ENCODE data around the gene TENT5D.
"Not testable (repeated sequence)": the region's sequence is repeated elsewhere in the genome, so short reads cannot be mapped to it uniquely, and the experiment has no call there.

TENT5D gene

DNA sequence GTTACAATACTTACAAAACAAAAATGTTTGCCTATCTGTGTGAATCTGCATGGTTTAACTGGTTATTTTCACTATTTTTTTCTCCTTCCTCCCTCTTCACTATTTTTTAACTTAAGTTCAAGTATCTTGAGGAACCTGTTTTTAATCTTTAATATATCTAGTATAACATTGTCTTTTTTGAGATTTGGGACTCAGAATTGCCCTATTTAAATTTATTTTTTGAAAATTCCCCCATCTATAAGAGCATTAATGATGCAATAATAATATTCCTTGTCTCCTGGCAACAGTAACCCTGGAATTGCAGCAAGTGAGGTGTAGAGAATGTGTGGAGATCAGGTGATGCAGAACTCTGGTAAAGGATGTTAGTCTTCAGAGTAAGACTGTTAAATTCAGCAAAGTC, at the start of gene TENT5D:
Gene TENT5D, plus strand, starts transcription at position 301 of the 400 bp plus-strand sequence. CDS start 22,093 bp downstream, outside the sequence.
- no peak for DNase-seq

DNA sequence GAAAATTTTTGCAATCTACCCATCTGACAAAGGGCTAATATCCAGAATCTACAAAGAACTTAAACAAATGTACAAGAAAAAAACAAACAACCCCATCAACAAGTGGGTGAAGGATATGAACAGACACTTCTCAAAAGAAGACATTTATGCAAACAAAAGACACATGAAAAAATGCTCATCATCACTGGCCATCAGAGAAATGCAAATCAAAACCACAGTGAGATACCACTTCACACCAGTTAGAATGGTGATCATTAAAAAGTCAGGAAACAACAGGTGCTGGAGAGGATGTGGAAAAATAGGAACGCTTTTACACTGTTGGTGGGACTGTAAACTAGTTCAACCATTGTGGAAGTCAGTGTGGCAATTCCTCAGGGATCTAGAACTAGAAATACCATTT, 34.6 kb upstream of the TENT5D start:
- not testable (repeated sequence) for DNase-seq

DNA sequence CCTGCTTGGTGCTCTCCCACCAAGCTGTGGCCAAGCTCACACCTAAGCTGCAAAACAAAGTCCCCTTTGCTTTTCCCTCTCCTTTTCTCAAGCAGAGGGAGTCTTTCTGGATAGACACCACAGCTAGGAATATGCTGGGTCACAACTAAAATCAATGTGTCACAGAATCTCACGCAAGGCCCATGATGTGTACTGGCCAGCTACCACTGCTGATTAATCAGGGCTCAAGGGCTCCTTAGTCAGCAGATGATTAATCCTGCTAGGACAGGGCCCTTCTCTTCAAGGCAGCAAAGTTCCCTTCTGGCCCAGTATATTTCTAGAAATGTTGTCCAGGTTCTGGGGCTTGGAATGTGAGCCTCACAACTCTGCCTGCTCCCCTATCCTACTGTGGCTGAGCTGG, 32.0 kb upstream of the TENT5D start:
- no peak for DNase-seq

DNA sequence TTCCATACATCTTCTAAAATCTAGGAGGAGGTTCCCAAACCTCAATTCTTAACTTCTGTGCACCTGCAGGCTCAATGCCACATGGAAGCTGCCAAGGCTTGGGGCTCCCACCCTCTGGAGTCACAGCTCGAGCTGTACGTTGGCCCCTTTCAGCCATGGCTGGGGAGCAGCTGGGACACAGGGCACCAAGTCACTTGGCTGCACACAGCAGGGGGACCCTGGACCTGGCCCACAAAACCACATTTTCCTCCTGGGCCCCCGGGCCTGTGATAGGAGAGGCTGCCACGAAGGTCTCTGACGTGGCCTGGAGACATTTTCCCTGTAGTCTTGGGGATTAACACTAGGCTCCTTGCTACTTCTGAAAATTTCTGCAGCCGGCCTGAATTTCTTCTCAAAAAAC, 8.2 kb upstream of the TENT5D start:
- DNase-seq, result no peak

DNA sequence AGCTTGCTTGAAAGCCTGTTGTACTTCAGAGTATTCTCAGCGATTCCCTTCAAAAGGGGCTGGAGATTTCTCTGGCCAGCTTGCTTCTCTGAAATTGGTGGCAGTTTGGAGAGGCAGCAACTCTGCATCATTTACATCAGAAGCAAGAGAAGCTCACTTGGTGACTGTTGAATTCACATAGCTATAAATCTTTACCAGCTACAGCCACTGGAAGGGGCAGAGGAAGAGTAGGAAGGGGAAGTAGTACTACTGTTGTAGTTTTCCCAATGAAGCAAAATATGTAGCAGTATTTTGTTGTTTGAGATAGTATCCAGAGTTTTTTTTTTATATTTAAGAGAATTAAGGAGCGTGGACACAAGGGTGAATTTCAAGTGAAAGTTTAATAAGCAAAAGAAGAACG, 2.8 kb downstream of the TENT5D start:
- DNase-seq, result no peak

DNA sequence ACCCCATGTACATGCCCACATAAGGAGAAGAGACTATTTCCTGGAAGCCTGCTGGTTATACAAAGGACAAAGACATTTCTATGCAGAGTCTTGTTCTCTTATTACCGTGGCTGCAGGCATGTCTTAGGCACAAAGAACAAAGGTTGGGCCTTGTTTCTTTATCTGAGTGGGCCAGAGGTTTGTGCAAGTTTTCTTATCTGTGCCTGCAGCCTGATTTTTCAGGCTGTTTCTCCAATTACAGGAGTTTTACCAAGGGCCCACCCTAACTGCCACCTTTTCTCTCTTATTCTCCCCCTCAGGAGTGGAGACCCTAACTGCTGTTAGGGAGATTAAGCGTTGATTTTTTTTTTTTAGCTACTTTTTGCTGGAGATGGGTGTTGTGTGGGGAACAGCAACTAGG, 3.5 kb downstream of the TENT5D start:
- DNase-seq, result no peak

DNA sequence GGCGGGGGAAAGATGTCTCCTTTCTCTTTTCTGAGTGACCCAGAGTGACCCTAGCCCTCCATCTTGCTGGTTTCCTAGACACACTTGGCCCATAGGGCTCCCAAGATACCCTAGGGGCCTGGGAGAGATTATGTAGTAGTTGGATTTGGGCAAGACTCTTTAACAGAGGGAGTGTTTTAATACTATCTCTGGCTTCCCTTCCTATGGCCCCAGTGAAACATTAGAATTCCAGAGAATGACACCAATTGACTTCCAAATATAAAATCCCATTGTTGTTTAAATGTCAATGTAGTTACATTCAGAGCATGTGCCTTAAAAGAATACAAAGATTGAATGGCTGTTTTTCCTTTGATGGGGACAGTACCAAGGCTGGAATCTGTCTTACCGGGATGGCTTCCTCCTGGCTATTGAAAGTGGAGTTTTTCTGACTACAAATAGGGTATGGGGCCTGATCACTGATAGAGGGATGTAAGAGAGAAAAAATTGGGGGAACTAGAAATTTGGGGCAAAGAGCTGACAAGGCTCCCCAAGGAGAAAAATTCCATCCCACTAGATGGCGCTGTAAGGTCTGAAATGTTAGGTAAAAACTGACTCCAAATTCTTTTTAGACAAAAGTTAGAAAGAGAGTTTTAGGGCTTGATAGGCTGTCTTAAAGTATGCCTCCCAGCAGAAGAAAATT, 10.7 kb downstream of the TENT5D start:
- DNase-seq, result no peak

DNA sequence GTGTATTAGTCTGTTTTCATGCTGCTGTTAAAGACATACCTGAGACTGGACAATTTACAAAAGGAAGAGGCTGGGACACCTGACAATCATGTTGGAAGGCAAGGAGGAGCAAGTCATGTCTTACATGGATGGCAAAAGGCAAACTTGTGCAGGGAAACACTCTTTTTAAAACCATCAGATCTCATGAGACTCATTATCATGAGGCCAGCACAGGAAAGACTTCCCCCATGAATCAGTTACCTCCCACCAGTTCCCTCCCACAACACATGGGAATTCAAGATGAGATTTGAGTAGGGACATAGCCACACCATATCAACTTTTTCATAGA, 11.2 kb downstream of the TENT5D start:
- no peak for DNase-seq

DNA sequence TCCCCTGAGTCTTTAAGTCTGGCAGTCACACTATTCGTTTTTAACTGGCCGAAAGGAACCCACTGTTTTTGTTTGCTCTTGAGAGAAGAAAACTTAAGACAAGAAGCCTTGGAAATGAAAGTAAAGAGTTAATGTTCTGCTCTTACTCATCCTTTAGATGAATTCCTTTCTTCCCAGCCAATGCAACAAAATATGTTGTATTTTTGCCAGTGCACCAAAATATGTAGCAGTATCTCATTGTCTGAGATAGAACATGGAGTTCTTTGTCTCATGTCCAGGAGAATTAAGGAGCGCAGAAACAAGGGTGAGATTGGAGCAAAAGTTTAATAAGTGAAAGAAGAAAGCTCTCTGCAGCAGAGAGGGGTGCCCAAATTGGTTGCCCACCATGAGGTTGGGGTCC, 12.2 kb downstream of the TENT5D start:
- no peak for DNase-seq

DNA sequence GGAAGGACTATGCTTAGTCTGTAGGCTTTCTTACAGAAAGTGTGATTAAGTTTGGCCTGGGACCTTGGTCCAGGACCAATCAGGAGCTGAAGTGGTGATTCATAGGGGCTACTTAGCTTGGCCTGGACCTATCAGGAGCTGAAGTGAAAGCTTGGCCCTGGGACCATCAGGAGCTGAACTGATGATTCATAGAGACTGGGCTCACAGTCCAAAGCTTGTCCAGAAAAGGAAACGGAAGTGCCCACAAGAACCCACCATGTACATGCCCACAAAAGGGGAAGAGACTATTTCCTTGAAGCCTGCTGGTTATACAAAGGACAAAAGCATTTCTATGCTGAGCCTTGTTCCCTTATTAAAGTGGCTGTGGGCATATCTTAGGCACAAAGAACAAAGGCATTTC, 12.6 kb downstream of the TENT5D start:
- no peak for DNase-seq

DNA sequence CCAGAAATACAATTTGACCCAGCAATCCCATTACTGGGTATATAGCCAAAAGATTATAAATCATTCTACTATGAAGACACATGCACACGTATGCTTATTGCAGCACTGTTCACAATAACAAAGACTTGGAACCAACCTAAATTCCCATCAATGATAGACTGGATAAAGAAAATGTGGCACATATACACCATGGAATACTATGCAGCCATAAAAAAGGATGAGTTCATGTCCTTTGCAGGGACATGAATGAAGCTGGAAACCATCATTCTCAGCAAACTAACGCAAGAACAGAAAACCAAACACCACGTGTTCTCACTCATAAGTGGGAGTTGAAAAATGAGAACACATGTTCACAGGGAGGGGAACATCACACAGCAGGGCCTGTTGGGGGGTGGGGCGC, 47.9 kb downstream of the TENT5D start:
- not testable (repeated sequence) for DNase-seq

DNA sequence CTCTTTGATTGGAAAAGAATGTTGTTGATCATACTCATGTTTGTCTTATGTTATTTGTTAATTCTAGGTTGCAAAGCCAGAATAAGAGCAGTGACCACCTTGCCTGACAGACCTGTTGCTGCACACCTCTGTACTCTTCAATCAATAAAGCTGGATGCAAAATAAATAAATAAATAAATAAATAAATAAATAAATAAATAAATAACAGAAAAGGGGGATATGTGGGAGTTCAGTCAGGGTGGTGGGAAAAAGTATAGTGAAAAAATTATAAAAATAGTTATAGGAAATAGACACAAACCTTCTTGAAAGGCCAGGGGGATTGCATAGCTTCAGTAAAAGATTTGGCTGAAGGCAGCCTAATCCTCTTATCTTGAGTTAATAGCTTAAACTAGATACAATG, 51.3 kb downstream of the TENT5D start:
- no peak for DNase-seq

DNA sequence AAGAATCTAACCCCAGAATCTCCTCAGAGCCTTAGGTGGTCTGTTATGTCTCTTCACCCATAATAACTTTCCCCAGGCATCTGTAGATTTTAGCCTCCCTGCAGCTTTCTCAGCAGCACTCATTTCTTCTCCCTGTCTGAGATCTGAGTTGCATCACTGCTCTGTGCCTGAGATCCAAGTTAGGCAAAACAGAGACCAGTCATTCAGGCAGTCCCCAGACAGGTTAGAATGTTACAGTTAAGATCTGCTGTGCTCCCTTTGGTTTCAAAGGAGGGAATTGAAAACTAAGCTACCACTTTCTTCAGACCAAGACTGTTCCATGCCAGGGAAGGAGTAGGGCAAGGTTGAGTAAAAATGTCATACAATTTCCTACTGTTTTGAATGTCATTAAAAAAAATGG, 65.3 kb downstream of the TENT5D start:
- DNase-seq, result no peak

DNA sequence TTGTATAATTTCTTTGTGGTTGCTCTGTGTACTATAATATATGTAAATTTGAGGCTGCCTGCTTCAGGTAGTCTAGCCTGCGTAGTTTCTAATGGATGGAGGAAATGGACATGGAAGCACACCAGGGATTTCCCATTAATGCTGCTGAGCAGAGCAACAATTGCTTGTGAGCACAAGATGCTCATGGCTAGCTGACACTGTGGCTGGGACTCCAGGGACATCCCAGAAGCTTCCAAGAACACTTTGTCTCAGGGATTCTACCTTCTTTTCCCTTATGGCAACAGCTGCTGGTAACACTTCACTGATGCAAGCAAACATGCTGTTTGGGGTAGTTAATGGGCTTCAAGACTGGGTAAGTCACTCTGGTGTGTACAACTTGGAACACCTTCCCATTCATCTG, 66.1 kb downstream of the TENT5D start:
- no peak for DNase-seq

DNA sequence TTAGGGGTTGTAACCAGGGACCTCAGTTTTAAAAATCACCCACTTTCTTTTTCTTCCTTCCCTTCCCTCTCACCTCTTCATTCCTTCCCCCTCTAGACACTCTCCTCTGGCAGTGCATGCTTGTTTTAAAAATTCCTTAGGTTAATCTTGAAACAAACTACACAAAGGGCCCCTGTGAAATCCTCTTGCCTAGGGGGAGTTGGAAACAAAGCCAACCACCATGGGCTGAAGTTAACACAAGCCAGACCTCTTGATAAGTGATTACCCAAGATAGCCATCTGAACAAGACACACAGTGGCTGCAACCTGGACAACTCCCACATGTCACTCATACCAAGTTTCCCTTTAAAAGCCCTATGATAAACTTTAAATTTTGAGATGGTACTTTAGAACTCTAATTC, 68.9 kb downstream of the TENT5D start:
- DNase-seq, result no peak

Measured in stimulated activated CD4-positive, alpha-beta T cell treated with anti-CD3 and anti-CD28 coated beads, Interleukin-2, amount 100 ng/mL, for 48 hours (primary cell).